CD4-positive, alpha-beta T cell treated with Interleukin-12 subunit alpha and Interleukin-12 subunit beta, for 1 hour (primary cell): ENCODE measurements around the gene DVL1.

Source experiments
- DNase-seq: peaks from one replicate; pipeline ENCODE4 v3.0.0-alpha.2; 2020

DVL1 gene

DNA sequence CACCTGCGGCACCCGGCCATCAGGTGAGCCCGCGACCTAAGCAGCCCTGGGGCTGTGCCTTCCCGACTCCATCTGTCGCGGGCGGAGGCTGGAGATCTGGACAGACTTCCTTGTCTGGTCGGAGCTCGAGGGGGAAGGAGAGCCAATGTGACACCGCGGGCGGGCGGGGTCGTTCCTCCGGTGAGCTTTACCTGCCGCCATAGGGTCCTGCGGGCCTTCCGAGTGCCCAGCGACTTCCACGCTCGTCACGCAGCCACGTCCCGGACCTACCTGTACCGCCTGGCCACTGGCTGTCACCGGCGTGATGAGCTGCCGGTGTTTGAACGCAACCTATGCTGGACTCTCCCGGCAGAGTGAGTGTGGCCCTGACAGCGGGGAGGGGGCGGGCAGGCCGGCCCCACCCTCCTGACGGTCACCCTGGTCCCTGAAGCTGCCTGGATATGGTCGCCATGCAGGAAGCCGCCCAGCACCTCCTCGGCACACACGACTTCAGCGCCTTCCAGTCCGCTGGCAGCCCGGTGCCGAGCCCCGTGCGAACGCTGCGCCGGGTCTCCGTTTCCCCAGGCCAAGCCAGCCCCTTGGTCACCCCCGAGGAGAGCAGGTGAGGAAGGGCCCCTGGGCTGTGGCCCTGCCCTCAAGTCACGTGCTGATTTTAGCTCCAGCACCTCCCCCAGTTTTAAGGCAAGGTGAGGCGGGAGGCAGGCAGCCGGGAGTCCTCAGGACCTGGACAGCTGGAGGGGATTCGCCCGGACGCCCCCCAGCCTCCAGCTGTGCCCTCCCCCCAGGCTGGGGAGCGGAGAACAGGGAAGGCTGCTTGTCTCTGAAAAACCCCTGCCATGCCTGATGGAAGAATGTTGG, 39.7 kb downstream of the DVL1 start:
- no peak for DNase-seq

DNA sequence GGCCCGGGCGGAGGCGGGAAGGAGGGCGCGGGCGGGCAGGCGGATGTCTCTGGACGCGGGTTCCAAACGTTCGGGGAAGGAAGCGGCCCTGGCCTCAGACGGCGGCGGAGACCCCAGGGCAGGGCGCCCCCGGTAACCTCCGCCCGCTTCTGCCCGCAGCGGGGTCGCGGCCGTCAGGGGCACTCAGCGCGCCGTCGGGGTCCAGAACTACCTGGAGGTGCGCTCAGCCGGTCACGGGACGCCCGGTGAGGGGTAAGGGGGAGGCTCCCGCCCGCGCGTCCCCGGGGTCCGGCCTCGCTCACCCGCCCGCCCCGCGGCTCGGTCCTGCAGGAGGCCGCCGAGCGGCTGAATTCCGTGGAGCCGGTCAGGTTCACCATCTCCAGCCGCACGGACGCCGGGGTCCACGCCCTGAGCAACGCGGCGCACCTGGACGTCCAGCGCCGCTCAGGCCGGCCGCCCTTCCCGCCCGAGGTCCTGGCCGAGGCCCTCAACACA, 40.4 kb downstream of the DVL1 start:
- DNase-seq: no peak

DNA sequence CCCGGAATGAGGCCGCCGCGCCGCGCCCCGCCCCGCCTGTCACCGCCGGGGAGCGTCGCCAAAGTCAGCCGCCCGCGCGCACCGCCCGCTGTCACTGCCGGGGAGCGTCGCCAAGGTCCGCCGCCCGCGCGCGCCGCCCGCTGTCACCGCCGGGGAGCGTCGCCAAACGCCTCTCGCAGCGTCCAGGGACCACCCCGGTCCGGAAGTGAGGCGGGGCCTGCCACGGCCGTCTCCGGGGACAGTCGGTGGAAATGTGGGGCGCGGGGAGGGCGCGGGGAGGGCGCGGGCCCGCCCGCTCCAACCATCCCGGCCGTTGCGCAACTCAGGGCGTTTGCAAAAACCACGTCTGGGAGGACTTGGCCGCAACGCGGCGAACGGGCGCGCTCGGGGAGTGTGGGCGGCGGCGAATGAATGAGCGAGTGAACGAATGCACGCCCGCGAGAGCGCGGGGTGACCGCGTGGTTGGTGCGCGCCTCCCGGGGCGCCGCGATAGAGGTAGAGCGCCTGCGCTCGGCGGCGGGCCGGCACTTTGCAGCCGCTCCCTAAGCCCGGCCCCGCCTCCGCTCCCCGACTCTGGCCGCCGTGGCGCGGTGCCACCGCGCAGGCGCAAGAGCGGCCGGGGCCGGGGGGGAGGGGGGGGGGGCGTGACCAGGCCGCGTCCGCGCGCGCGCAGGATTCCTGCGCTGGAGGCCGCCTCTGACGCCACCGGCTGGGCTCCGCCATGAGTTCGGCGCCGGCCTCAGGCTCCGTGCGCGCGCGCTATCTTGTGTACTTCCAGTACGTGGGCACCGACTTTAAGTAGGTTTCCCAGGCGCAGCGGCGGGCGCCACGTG, 41.1 kb downstream of the DVL1 start, which contains the start of the genes ACAP3 and PUSL1:
Gene ACAP3, minus strand, starts transcription at position 8 of the 833 bp plus-strand sequence. CDS start 115 bp downstream, outside the sequence.
Gene PUSL1, plus strand, starts transcription at position 675 of the 833 bp plus-strand sequence. Its CDS starts 47 bp downstream, at position 722.
- DNase-seq: peak; percentile 91

DNA sequence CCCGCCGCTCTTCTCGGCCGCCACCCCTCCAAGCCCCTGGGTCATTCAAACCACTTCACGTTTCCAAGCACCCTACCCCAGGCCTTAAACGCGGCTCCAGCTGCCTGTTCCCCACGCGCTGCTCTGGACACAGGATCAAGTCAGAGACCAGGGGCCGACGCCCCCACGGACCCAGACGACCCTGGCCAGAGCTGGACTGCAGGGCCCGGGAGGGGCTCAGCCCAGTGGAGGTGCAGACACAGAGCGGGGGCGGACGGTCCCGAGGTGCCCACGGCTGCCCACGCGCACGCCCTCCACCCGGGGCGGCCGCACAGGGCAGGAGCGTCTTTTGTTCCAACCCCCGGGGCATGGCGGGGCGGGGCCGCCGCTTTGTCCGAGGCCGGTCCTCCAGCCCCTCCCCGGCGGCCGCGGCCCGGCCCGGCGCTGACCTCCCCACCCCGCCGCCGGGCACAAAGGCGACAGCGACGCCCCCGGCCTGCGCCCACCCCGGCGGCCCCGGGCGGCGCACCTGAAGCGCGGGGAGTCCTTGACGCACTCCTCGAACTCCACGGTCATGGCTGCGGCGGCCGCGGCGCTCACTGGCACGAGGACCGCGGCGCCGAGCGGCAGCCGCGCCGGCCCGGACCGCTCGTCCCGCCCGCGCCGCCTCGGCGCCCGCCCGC, 41.8 kb downstream of the DVL1 start:
- DNase-seq: no peak

DNA sequence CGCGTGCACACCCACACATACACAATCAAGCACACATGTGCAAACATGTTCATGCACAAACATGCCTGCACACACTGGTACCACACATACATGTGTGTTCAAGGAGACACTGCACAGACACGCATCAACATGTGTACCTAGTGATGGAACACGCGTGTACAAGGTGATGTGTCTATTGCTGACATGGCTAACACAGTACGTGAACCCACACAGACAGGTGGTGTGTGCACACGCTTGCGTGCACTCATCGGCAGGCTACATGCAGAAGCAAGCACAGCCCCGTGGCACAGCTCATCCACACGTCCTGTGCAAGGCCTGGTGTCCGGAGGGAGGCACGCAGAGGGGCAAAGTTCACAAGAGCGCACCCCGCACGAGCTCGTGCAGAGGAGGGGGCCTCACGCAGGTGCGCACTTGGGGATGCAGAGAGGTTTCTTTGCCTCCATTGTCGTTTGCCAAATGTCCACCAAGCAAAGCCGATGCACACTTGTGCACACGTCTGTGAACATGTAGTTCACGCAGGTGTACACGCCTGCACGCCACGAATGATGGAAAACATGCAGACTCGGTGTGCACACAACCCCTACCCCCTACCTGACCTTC, 42.5 kb downstream of the DVL1 start:
- no peak for DNase-seq

DNA sequence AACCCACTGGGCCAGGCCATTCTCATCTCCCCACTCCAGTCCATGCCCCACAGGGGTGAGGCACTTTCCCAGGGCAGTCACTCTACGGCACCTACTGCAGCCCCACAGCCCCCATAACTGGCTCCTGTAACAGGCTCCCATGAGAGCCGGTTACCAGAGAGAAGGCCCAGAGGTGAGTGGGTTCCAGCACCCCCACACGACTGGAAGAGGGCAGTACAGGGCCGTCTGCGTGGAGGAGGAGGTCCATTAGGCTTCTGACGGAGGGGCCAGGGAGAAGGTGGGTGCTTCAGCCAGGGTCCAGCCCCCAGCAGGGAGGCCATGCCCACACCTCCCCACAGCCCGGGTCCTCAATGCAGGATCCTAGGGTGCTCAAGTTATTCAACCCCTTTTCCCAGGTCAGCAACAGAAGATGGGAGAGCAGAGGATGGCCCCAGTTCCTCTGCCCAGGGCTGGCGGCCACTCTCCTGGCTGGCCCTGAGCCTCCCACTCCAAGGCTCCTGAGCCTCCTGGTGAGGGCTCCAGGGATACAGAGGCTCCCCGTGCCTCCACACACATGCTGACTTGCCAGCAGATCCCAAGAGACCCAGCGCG, 43.1 kb downstream of the DVL1 start:
- DNase-seq: no peak

DNA sequence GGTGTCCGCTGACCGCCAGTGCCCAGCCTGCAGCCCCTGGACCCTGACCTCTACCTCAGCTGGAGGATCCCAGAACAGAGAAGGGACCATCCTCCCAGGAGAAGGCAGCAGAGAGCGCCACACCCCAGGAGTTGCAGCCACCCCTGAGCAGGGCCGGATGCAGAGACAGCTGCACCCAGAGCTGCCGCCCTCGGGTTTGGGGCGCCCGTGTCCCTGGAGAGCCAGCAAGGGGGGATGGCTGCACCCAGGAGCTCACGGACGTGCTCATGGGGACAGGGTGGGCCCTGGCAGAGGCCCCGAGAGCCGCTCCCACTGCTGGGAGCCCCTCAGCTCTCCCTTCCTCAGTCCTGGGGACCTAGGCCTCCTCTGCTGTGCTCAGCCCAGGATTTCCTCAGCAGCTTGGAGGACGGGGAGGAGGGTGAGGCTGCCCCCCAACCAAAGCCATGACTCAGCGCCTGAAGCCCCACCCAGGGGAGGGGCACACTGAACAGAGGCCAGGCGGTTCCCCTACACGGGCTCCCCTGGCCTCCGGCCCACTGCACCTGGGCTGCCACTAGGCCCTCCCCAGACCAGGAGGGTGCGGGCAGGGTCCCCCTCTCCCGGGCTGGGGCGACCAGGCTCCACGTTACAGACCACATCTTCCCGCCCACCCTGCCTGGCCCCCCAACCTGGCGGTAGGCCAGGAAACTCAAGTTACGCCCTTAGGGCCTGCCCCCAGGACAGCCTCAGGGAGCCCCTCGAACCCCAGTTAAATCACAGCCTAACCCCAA, 43.7 kb downstream of the DVL1 start:
- DNase-seq: peak; percentile 70

DNA sequence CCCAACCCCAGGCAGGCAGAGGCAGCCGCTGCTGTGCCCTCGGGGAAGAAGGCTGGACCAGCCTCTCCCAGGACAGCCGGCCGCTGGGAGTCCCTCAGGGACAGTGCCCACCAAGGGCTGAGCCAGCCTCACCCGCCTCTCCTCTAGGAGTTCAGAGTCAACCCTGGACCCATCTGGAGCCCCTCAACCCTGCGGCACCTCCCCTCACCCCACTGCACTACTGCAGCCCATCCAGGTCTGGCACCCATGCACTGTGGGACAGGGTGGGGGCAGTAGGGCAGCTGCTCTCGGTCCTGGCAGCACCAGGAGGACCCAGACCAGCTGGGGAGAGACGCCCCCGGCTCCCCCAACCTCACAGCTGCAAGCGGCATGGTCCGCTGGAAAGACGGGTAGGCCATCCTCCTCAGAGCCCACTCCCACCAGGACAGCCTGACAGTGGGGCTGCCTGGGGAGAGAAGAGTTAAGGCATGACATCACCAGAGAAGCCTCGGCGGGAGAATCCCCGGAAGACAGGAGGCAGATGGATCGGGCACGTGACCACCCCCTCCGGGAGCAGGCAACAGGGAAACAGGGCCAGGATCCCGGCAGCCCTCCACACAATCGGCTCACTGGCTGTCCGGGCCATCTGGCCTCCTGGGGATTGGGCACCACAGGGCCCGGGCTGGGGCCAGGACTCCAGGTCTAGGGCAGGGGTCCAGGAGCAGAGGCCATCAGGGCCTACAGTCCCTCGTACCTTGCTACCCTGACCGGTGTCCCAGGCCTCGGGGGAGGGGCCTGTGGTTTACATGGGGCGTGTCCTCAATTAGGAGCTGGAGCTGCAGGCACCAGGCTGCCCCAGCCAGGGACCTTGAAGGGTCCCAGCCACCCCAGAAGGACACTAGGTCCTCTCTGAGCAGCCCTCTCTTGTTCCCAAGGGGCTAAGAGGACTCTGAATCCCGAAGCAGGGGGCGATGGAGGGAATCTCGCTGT, 44.6 kb downstream of the DVL1 start:
- no peak for DNase-seq

DNA sequence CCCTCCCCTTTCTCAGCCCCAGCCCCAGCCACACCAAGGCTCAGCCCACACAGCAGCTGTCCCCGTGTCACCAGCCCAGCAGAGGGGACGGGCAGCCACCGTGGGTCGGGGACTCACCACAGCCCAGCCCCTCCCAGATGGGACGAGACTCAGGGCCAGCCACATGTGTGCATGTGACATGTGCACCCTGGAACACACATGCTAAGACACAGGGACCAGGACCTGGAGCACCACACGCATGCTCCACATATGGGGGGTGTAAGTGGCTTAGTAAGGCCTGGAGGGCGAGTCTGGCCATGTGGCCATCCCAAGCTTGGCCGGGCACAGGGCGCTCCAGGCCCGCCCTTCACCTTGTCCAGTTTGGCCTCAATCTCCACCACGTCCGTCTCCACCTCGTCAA, 45.5 kb downstream of the DVL1 start:
- DNase-seq: no peak

DNA sequence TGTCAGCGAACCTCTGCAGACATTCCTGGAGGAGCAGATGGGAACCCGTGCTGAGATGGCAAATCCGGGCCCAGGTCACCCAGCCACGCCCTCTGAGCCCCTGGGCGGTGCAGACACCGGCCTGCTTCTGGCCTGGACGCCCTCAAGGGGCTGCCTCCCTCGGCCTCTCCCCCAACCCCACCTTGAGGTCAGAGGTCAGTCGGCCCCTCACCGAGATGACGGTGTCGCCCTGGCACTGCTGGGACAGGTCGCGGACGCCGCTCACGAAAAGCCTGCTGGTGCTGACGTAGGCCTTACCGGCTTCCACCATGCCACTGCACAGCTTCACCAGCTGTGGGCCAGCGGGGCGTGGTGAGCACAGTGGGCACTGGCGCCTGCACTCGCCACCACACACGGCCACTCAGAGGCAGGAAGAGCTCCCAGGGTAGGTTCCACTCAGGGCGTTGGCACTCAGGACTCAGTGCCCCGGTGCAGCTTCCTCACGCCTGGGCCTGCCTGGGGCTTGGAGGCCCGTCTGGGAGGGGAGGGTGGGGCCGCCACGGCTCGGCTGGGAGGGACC, 46.2 kb downstream of the DVL1 start:
- no peak for DNase-seq

DNA sequence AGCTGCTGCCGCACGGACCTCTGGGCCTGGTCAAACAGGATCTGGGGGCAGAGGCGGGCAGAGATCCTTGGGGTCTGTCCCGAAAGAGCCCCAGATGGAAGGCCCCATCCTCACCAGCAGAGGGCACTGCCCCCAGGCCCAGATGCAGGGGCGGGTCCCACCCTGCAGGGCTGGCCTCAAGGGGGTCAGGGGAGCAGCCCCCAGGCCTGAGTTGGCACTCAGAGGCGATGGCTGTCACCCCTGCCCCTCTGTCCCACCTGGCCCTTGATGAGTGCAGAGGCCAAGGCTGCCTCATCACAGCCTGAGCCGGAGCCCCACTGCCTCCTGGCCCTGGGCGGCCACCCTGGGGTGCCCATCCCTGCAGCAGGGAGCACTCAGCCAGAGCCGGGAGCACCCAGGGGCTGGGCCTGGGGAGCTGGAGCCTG, 47.2 kb downstream of the DVL1 start:
- DNase-seq: no peak

DNA sequence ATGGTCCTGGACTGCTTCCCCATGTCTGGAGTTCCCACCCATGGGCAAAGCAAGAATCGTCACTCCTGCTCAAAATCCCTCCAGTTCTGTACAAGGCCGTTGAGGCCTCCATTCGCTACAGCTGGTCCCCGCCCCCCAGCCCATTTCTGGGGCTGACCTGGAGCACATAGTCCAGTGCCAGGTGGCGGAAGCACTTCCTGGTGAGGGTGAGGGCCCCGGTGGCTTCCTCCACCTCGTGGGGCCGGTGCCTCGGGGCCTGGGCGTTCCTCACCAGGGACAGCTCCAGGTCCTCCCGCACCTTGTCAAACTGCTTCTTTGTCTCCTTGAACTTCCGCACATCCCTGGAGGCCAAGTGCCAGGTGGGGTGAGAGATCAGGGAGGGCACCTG, 48.9 kb downstream of the DVL1 start:
- no peak for DNase-seq

DNA sequence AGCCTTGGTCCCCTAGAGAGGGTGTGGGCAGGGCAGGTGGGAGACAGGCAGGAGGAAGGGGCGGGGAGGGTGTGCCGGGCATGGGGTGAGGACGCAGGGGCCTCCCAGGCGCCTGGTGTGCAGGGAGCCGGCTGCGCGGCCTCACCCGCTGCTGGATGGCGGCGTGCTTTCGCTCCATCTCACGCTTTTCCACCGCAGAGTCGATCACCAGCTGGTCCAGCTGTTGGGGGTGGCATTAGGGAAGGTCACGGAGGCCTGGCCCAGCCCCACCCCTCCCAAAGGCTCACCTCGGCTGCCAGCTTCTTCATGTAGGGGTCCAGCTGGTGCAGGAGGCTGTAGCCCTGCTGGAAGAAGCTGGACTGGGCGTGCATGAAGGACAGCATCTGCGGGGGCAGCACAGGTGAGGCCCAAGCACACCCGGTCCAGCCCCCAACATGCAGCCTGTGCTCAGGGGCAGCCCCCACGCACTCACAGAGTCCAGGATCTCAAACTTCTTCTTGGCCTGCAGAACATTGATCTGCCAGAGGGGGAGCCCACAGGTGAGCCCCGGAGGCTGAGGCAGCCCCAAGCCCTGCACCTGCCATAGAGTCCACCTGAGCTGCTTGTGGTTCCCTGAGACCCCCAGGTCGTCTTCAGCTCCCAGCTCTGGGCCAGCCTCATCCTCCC, 49.4 kb downstream of the DVL1 start:
- DNase-seq: peak; percentile 33

DNA sequence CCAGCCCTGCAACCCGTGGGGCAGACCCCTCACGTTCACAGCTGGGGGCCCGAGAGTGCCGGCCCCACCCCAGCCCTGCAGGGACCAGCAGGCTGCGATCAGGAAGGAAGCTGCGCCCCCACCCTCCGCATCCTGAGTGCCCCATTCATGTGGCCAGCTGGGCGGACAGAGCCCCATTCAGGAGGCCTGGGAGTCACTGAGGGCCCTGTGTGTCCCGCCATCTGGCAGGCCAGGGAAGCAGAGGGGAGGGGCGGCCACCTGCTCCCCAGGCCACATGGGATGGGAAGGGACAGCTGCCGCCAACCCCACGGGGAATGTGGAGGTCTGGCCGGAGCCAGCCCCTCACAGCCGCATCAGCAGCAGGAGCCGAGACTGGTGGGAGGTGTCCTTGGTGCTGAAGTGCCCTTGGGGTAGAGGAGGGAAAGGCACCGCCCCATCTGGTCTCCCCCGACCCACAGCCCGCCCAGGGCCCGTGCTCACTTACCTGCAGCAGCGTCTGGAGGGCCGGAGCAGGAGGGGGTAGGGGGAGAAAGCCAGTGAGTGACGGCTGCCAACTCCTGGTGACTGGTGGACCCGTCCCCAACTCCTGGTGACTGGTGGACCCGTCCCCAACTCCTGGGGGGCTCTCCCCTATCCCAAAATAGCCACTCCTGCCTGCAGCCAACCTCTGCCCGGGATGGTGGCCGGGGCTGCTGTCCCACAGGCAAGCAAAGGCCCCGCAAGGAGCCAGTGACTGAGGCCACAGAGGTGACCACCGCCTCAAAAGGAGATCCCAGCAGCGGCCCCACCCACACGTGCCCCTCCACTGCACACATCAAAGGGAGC, 50.1 kb downstream of the DVL1 start:
- DNase-seq: no peak

DNA sequence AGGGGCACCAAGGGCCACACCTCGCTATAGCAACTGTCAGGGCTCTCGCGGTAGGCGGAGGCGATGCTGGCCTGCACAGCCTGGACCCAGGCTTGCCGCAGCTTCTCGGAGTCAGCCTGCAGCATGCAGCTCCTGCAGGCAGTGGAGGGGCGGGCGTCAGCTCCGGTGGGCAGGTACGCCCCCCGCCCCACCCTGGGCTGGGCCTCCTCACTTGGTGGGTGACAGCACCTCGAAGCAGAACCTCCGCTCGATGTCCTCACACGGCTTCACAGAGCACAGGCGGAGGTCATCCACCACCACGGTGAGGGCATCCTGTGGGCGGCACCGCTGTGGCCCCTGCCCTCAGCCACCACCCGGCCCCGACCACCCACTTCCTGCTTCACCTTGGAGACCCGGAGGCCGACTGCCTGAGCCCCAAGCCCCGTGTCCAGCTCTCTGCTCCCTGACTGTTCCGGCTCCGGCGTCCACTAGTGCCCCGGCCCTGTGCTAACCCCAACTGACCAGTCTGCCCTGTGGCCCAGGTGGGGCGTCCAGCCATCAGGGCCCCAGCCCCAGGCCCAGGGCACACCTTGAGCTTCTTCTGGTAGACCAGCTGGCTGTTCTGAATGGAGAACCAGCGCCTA, 51.3 kb downstream of the DVL1 start:
- no peak for DNase-seq

DNA sequence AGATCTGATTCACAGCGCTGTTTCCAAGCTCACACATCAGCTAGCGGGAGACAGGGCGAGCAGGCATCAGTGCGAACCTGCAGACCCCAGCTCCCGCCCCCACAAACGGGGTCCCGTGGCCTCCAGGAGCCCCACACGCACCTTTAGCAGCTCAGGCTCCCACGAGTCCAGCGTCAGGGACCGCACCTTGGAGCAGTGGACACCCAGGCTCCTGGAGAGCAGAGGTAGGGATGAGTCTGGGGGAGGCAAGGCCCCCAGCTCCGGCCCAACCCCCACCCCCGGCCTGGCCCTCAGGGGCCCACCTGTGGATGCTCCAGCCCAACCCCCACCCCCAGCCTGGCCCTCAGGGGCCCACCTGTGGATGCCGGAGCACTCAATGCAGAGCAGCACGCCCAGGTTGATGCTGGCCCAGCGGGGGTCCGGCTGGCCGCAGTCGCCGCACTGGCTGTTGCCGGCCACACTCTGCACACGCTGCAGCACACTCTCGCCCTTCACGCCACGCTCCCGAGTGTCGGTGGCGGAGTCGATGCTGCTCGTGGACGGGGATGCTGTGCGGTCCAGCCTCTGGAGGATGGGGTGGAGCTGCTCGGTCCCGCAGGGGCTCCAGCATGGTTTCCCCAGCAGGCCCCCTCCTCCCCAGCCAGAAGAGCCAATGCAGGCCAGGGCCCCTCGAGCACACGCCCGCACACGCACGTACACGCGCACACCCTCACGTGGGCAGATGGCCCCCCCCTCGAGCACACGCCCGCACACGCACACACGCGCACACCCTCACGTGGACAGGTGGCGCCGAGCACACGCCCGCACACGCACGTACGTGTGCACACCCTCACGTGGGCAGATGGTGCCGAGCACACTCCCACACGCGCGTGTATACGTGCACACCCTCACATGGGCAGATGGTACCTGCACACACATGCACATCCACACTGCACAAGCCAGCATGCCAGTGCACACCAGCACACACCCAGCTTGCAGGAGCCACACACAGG, 52.9 kb downstream of the DVL1 start:
- DNase-seq: no peak
